ENCODE data around the gene MMP24. TPM values are rescaled to one million over a fixed set of nuclear protein-coding genes. Genes with fewer than 3 reads are reported as not detected.

MMP24 gene
- total RNA-seq, 1 experiment from 2014 or later, result 0.91 TPM

GRCh38 chr20:35267092-35267491 is 40.6 kb downstream of the MMP24 start:
- no TSS peak for BruUV-seq (replicated peaks)
- no peak overlapping the region for H3K4me2 ChIP-seq (ENCODE audit: low read length)
- no peak for DNase-seq
- H3K9me3 ChIP-seq (ENCODE audit: low read length), result no peaks in the 10 kb centered on the region
- H3K27ac ChIP-seq (ENCODE audit: low read length), result no peak overlapping the region
- H2AFZ ChIP-seq (ENCODE audit: low read length), result no peak overlapping the region
- H3K4me1 ChIP-seq (ENCODE audit: insufficient read depth, low read length), result peaks cover 19% of the 10 kb centered on the region
- no peaks in the 10 kb centered on the region for H3F3A ChIP-seq (ENCODE audit: low read length, unreplicated experiment)
- no peak overlapping the region for H3K9ac ChIP-seq (ENCODE audit: low read length)
- H3K36me3 ChIP-seq (ENCODE audit: low read depth, low read length), result no peaks in the 10 kb centered on the region
- CTCF ChIA-PET, result no interaction called here
- ATAC-seq, result no peak
- H3K79me2 ChIP-seq (ENCODE audit: low read length), result no peaks in the 10 kb centered on the region
- intact Hi-C loops (cut with micrococcal nuclease), result loop anchor here (10.0 kb wide), 1 partner anchor 432 kb away; no protein-coding TSS in a partner anchor
- H3K27me3 ChIP-seq (ENCODE audit: low read length), result no peaks in the 10 kb centered on the region
- no peak overlapping the region for H3K4me3 ChIP-seq (ENCODE audit: low read length)
- H3K9me2 ChIP-seq (replicated peaks; ENCODE audit: low read length), result no peaks in the 10 kb centered on the region
- H4K20me1 ChIP-seq (ENCODE audit: low read length), result no peaks in the 10 kb centered on the region
- POLR2A ChIA-PET (ENCODE audit: unreplicated experiment), result interaction anchor here (0.6 kb wide), 1 partner anchor 865 kb away, joined by 10 read pairs; no protein-coding TSS in a partner anchor
- TF ChIP-seq CTCF (conservative IDR thresholded peaks at IDR 0.05; ENCODE audit: low read depth, low read length) (no peak), EZH2phosphoT487 (IDR thresholded peaks at IDR 0.05; ENCODE audit: borderline replicate concordance, low read length) (no peak), EZH2 (IDR thresholded peaks at IDR 0.05; ENCODE audit: low read length, unreplicated experiment) (no peak)

GRCh38 chr20:35269055-35269781 is 42.7 kb downstream of the MMP24 start:
- ATAC-seq (peak; percentile 80), DNase-seq (peak; percentile 67)
- no peak overlapping the region for H2AFZ ChIP-seq (ENCODE audit: low read length)
- no peaks in the 10 kb centered on the region for H3K27me3 ChIP-seq (ENCODE audit: low read length)
- H3K79me2 ChIP-seq (ENCODE audit: low read length), result no peaks in the 10 kb centered on the region
- no peaks in the 10 kb centered on the region for H3F3A ChIP-seq (ENCODE audit: low read length, unreplicated experiment)
- H3K4me2 ChIP-seq (ENCODE audit: low read length), result no peak overlapping the region
- H3K9ac ChIP-seq (ENCODE audit: low read length), result no peak overlapping the region
- no TSS peak for BruUV-seq (replicated peaks)
- POLR2A ChIA-PET (ENCODE audit: unreplicated experiment), result interaction anchor here (0.5 kb wide), 1 partner anchor 42 kb away, joined by 4 read pairs; no protein-coding TSS in a partner anchor
- H3K27ac ChIP-seq (ENCODE audit: low read length), result no peak overlapping the region
- intact Hi-C loops (cut with micrococcal nuclease), result loop anchor here (1.0 to 10.0 kb wide), 2 partner anchors 124 to 434 kb away; no protein-coding TSS in a partner anchor
- no peaks in the 10 kb centered on the region for H3K9me3 ChIP-seq (ENCODE audit: low read length)
- H3K4me1 ChIP-seq (ENCODE audit: insufficient read depth, low read length), result peaks cover 5% of the 10 kb centered on the region
- H3K9me2 ChIP-seq (replicated peaks; ENCODE audit: low read length), result no peaks in the 10 kb centered on the region
- H3K36me3 ChIP-seq (ENCODE audit: low read depth, low read length), result no peaks in the 10 kb centered on the region
- CTCF ChIA-PET, result interaction anchor here (0.5 to 1.6 kb wide), 4 partner anchors 15 to 173 kb away, joined by 4 to 9 read pairs (median 8); partner anchors contain the start of genes EDEM2 and EIF6
- H4K20me1 ChIP-seq (ENCODE audit: low read length), result no peaks in the 10 kb centered on the region
- TF ChIP-seq CTCF (conservative IDR thresholded peaks at IDR 0.05; ENCODE audit: low read depth, low read length) (peak; percentile 94), EZH2phosphoT487 (IDR thresholded peaks at IDR 0.05; ENCODE audit: borderline replicate concordance, low read length) (no peak), EZH2 (IDR thresholded peaks at IDR 0.05; ENCODE audit: low read length, unreplicated experiment) (no peak)
- no peak overlapping the region for H3K4me3 ChIP-seq (ENCODE audit: low read length)

Measured in PC-3 (cell line).